ENCODE data around the gene TMCO4.

Gene TMCO4

GRCh38 chr1:19747761-19748160, 52.0 kb downstream of the TMCO4 start:
- DNase-seq (ENCODE audit: low read depth), result no peak

GRCh38 chr1:19744886-19745285, 54.8 kb downstream of the TMCO4 start:
- no peak for DNase-seq (ENCODE audit: low read depth)

DNA sequence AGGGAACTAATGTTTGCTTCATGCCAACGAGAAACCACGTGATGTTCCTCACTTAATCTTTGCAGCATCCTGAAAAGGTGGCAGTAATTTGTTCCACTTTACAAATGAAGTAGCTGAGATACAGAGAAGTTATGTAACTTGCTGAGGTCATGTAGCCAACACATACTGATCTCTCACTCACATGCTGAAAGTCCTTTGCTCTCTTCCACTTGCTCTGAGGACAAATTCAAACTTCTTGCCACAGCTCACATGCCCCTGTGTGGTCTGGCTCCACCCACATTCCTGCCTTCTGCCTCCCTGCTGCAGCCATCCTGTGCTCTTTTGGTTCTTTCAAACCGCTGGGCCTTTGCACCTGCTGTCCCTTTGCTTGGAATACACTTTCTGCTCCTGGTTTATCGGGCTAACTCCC, 55.4 kb downstream of the TMCO4 start:
- no peak for DNase-seq (ENCODE audit: low read depth)

DNA sequence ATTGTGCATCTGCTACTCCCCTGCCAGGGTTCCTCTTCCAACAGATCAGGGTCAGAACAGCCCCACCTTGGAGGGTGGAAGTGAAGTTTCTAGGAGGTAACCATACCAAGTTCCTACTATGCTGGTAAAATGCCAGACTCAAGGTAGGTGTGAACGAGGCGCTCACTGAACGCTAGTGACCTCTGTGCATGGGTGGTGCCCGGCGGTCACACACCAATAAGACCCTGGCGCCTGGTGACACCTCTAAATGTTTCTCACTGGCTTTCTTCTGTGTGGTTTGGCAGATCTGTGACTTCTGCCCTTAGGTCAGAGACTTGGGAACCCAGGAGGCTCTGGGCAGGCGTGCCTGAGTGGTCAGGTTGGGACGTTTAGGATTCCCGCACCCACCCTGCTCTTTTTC, 55.9 kb downstream of the TMCO4 start:
- DNase-seq (ENCODE audit: low read depth), result no peak

DNA sequence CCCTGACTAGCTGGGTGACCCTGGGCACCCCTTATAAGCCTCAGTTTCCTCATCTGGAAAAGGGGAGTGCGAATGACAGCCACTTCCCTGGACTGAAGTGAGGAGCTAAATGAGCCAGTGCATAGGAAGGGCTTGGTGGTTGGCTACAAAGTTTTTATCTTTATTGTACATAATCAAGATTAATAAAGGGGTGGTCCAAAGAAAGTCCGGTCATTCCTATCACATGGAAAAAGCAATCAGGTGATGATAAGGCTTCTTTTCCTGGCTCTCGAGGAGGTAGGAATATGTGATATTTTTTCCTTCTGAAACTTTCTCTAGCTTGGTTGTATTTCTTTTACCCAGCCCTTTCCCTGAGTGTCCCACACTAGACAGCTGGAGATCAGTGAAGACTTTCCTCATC, 56.5 kb downstream of the TMCO4 start:
- no peak for DNase-seq (ENCODE audit: low read depth)

- no peak for DNase-seq (ENCODE audit: low read depth)
These were observed 60.1 kb downstream of the TMCO4 start for GRCh38 chr1:19739628-19740027.

DNA sequence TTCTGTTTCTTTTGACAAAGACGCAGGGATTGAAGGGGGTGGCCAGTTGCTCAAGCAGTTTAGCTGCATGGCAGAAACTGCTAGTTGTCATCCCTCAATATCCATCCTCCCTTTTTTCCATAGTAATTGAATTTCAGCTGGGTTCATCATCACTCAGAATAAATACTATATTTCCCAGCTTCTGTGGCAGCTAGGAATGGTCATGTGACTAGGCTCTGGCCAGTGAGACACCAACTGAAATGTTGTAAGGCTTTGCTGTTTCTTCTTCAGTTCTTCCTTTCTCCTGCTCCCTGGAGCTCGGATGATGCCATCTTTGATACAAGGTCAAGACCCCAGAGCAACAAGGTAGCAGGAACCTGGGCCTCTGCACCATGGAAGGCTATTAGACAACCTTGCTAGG, 61.0 kb downstream of the TMCO4 start:
- DNase-seq (ENCODE audit: low read depth), result no peak

GRCh38 chr1:19738076-19738475, 61.6 kb downstream of the TMCO4 start:
- no peak for DNase-seq (ENCODE audit: low read depth)

- no peak for DNase-seq (ENCODE audit: low read depth)
These were observed 62.5 kb downstream of the TMCO4 start for GRCh38 chr1:19737104-19737825.

DNA sequence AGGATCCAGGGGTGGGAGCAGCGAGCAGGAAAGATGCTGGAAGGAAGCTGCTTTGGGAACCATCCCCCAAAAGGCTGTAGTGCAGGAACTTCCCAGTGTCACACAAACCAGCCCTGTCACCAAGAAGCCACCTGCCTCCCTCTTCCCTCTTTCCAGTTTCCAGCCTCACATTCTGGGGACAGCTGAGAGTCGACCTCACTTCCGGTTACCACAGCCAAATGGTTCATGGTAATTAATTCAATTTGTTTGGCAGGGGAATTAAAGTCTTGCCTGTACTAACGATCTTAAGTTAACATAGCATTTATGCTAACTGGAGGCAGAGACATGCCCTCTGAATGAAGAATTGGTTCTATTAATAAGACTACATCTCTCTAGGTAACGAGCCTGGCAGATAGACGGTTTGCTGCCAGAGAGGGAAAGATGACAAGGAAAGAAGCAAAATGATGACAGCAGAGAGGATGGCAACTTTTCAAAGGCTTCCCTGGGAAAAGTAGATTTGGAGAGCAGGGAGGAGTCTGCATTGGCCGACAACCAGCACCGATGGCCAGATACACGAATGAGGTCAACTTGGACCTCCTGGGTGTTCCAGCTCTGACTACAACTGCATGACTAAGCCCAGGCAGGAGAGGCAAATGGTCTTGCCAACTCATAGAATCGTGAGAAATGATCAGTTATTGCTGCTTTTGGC, 64.1 kb downstream of the TMCO4 start:
- peak; percentile 99 for DNase-seq (ENCODE audit: low read depth)

DNA sequence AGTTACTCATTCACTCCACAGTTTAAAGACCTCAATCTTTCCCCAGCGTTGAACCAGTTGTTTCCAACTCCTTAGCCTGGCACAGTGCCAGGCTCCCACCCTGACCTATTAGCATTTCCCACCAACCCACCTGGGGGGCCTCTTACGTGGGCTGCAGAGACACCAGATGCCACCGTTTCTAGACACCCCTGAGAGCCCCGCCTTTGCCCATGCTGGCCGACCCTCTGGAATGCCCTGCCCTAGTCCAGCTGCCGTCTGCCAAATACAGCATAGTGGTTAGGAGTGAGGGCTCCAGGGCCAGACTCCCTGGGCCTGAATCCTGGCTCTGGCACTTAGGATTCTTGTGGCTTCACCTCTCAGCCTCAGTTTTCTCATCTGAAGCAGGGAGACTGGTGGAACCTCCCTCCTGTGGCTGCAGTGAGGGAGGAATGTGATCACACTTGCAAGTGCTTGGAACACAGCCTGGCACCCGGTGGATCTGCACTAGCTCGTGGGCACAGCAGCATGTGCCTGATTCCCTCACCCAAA, 65.2 kb downstream of the TMCO4 start:
- no peak for DNase-seq (ENCODE audit: low read depth)

- DNase-seq (ENCODE audit: low read depth), result no peak
These were observed 65.7 kb downstream of the TMCO4 start for GRCh38 chr1:19734056-19734455.

- no peak for DNase-seq (ENCODE audit: low read depth)
These were observed 66.1 kb downstream of the TMCO4 start for GRCh38 chr1:19733615-19734014.

DNA sequence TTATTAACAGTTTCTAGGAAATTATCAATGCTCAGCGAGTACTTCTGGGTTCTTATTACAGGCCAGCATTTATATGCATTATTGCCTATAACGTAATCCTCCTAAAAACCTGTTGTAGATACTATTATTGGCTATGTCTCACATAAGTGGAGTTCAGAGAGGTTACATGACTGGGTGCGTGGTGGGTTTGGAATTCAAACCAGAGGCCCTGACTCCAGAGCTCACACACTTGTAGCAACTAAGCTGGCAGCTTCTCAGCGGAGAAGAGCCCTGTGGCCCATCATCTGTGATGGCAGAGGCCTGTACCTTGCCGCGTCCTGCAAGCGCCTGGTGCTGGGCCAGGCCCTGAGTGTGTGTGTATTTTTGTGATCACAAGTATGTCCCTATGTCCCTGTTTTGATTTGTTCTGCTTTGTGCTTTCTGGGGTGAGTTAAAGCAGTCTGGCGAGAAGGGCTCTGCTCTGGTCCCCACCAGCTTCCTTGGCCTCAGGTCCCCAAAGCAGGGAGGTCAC, 68.3 kb downstream of the TMCO4 start:
- DNase-seq (ENCODE audit: low read depth), result no peak

GRCh38 chr1:19730793-19731192, 68.9 kb downstream of the TMCO4 start:
- no peak for DNase-seq (ENCODE audit: low read depth)

- DNase-seq (ENCODE audit: low read depth), result no peak
These were observed 69.5 kb downstream of the TMCO4 start for GRCh38 chr1:19730232-19730631.

DNA sequence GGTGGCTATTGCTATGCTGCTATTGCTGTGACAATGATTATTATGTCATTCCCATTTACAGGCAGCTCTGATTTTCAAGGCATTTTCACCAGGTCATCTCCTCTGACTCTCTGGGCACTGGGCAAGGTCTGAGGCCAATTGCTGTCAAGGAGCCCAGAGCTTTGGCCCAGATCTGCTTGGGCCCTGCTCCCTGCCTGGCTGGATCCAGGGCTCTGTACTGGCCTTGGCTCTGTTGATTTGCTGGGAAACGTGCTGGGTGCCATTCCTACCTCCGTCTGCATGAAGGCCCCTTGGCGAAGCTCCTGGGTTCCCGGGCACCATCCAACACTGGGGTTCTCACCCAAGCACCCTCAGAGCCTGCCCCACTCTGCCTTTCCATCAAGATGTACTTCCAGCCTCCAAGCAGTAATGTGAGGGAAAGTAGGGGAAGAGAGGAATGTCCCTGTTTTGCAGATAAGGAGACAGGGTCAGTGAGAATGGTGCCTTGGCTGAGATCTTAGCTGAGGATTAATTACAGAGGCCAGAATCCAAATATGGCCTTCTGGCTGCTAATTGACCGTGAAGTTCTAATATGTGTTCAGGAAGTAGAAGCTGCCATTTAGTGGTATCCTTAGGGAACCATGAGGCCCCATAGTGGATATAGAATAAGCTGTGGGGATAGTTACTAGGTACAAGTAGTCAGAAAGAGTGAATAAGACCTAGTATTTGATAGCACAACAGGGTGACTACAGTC, 71.1 kb downstream of the TMCO4 start:
- no peak for DNase-seq (ENCODE audit: low read depth)

DNA sequence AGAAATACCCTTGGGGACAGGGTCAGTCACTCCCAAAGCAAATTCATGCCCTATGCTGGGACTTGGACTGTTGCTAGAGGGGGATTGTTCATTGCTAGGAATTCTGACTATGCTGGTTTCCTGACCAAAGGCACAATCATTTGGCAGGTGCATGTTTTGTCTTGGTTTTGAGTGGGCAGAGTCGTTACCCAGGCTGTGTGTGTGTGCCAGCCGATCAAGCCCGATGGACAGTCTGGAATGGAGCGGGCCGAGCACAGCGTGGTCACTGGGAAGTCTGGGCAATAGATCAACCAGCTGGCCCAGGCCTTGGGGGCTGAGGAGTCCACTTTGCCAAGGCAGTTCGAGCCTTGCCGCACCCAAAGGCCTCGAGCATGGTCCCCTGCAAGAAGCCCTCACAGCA, 74.1 kb downstream of the TMCO4 start:
- no peak for DNase-seq (ENCODE audit: low read depth)

DNA sequence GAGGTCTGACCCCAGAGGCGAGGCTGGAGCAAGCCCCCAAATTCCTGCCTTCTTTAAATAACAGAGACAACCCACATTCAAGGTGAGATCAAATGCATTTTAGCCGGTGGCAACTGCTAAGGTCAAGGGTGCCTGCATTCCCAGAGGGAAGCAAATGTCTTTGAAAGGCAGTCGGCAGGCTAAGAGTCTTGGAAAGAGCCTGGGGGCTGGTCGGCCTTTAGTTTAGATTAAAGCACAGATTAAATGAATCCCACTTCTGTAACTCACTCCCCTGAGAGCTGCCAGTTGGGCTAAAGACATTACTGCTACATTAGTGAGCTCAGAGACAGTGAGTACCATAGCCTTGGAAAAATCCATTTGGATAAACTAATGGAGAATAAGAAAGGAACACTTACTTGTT, 75.8 kb downstream of the TMCO4 start:
- no peak for DNase-seq (ENCODE audit: low read depth)

DNA sequence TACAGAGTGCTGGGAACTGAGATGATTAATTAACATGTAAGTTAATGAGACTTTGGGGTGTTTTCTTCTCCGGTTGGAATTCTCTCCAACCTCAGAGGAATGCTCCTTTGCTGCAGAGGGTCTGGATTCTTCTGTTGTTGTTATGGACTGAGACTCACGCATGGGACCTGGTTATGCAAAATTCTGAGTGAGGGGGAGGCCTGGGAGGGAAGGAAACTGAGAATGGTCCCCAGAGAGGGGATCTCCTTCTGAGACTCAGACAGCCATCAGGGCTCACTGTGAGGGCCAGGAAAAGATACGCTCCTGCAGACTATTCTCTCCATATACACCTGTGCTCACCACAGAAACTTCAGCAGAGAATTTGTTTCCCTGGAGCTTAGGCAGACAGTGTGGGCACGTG, 78.7 kb downstream of the TMCO4 start:
- no peak for DNase-seq (ENCODE audit: low read depth)

DNA sequence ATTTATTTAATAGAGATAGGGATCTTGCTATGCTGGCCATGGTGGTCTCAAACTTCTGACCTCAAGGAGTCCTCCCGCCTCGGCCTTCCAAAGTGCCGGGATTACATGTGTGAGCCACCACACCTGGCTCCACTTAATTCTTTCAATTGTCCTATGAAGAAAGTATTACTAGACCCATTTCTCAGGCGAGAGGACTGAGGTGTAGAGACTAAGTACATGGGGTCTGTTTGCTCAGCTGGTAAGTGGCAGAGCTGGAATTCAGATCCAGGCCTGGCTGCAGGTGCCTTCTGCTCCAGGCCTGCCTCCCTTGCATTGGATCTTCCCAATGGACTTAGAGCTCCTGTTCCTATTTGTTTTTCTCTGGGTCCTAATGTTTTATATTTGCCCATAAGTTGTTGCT, 79.5 kb downstream of the TMCO4 start:
- no peak for DNase-seq (ENCODE audit: low read depth)

DNA sequence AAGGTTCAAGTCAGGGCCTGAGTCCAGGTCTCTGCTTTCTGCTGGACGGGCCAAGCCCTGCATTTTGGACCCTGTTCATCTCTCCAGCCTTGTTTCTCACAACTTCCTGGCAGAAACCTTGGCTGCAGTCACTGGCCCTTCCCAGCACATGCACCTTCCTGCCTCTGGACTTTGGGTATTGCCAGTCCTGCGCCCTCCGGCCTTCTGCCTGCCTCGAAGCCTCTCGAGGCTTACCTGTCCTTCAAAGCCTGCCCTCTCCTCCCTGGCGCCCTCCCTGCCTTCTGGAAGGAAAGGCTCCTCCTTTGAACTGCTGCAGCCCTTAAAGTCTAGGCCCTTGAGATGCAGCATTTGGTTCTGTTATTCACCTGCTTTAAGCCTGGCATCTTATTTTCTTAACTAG, 82.2 kb downstream of the TMCO4 start:
- DNase-seq (ENCODE audit: low read depth), result no peak
